GM10266 (cell line): ENCODE measurements around the gene GLYATL1.

Experiments used
- DNase-seq: peaks from one replicate; pipeline ENCODE4 v3.0.0; 2012; ENCODE audit errors: extremely low spot score
- CTCF ChIP-seq: IDR thresholded peaks from 2 replicates; pipeline ENCODE4 v1.5.1; 2012; ENCODE audit warnings: mild to moderate bottlenecking, low read depth; ENCODE audit not compliant: control insufficient read depth, insufficient read depth; ENCODE audit errors: missing control alignments

The GLYATL1 gene

GRCh38 chr11:58958500-58958899, 19.2 kb downstream of the GLYATL1 start:
- DNase-seq = peak; percentile 60

GRCh38 chr11:58963551-58964104, 24.3 kb downstream of the GLYATL1 start:
- TF ChIP-seq CTCF = no peak
- no peak for DNase-seq

More at GRCh38 chr11:58958500-58958899, 19.2 kb downstream of the GLYATL1 start:
- peak; percentile 50 for TF ChIP-seq CTCF

- DNase-seq = no peak
These were observed 26.1 kb downstream of the GLYATL1 start for GRCh38 chr11:58965246-58965985.

GRCh38 chr11:58968251-58968711, 29.0 kb downstream of the GLYATL1 start:
- no peak for TF ChIP-seq CTCF
- no peak for DNase-seq

More at GRCh38 chr11:58965246-58965985, 26.1 kb downstream of the GLYATL1 start:
- TF ChIP-seq CTCF = no peak

- TF ChIP-seq CTCF = no peak
- no peak for DNase-seq
These were observed 38.2 kb downstream of the GLYATL1 start for GRCh38 chr11:58977470-58977869.

GRCh38 chr11:58979222-58979621, 39.9 kb downstream of the GLYATL1 start:
- no peak for DNase-seq
- no peak for TF ChIP-seq CTCF
